Psoas muscle (tissue), 8 donors: ENCODE data around the gene RELN. TPM values are rescaled to one million over a fixed set of nuclear protein-coding genes. Genes with fewer than 3 reads are reported as not detected.

ENCODE experiments used
- ATAC-seq, 4 donors: fragments of 200-7000 bp; cut with Tn5 transposase; one replicate each; pipeline ENCODE4 v1.9.1; 2020; ENCODE audit warnings: moderate library complexity in 3 of 4, mild to moderate bottlenecking in 2 of 4
- DNase-seq, 2 donors: peaks; one replicate each; pipeline ENCODE4 v3.0.0-alpha.2; 2020
- H3K27ac ChIP-seq: fragments of 200-600 bp; one replicate; pipeline ENCODE4 v1.8.0; 2022
- H3K27me3 ChIP-seq, 3 donors: fragments of 200-600 bp in 1 of 3; one replicate each; pipeline versions ENCODE4 v1.6.1 to v1.8.0; 2013 to 2022; ENCODE audit warnings: low read length in 2 of 3, mild to moderate bottlenecking in 2 of 3, moderate library complexity in 1 of 3; ENCODE audit not compliant: insufficient read depth in 3 of 3
- H3K36me3 ChIP-seq, 2 donors: fragments of 200-600 bp in 1 of 2; one replicate each; pipeline versions ENCODE4 v1.6.1 to v1.8.0; 2013 to 2022; ENCODE audit warnings: low read depth in 1 of 2, mild to moderate bottlenecking in 1 of 2, moderate library complexity in 1 of 2; ENCODE audit not compliant: insufficient read depth in 1 of 2
- H3K4me1 ChIP-seq: fragments of 200-600 bp; one replicate; pipeline ENCODE4 v1.8.0; 2022
- H3K4me3 ChIP-seq: fragments of 200-600 bp; one replicate; pipeline ENCODE4 v1.8.0; 2022; ENCODE audit warnings: mild to moderate bottlenecking
- H3K9me3 ChIP-seq: fragments of 200-600 bp; one replicate; pipeline ENCODE4 v1.8.0; 2022
- CTCF ChIP-seq: fragments of 200-600 bp; IDR thresholded peaks from one replicate; pipeline ENCODE4 v1.8.0; 2022; ENCODE audit warnings: antibody characterized with exemption
- WGBS, 3 donors: extraction: QIAGEN DNeasy Blood & Tissue Kit; methylation state at CpG; one replicate each; pipeline versions ENCODE4 v1.1.6 to v1.1.7; 2013; 5-methylcytosine and 5-hydroxymethylcytosine counted together
- intact Hi-C, 2 donors: fragments of 100-400 bp; cut with DNase I; formaldehyde crosslinking; loops; one replicate each; pipeline versions ENCODE4 v1.11.0 to v1.14.2; 2022
- polyA plus RNA-seq, 3 donors: library from polyadenylated mRNA; stranded (reverse); fragments of 200-250 nt; gene quantifications; one replicate each; pipeline ENCODE4 v1.2.3, GENCODE V29; 2013
- total RNA-seq, 4 donors: library from RNA; stranded (reverse); fragmentation: NEBNext Ultra II Directional in 2 of 4; extraction: Animal tissue kit (Norgen Biotek cat#: 25700) in 2 of 4; gene quantifications; one replicate each; pipeline versions ENCODE4 v1.2.1 to v1.2.4, GENCODE V29; 2021 to 2023
- donor health status: healthy with polysubstance abuse.
- donor health status: DM: no; HTN: no; CAD: no; lungs with moderate emphysema.
- donor health status: Bipolar disorder and iron deficiency.
- donor health status: healthy.
- donor health status: DM: yes; HTN: yes; CAD: no.
- donor health status: DM: no; HTN: no; CAD: no.
- donor health status: DM: no; HTN: no; CAD: no.
- donor health status: DM: yes; HTN: yes; CAD: no.

RELN gene
- total and polyA plus RNA-seq, 7 donors: 0.10 to 0.44 (median 0.32) TPM

GRCh38 chr7:103710247-103710646 is 279.2 kb downstream of the RELN start:
- Histone ChIP-seq H3K4me1 (no peaks in the 10 kb centered on the region), H3K4me3 (no peak overlapping the region), H3K9me3 (no peaks in the 10 kb centered on the region), H3K27me3 (no peaks in the 10 kb centered on the region), H3K36me3 (no peaks in the 10 kb centered on the region), H3K27ac (no peak overlapping the region)
- TF ChIP-seq CTCF: no peak
- WGBS, 3 donors: 49 to 68% (median 55%) methylated on average over 2 of the region's 2 CpGs
- DNase-seq (no peak), ATAC-seq (no peak)
- intact Hi-C loops: no loop called here

- ATAC-seq (no peak), DNase-seq (no peak)
- no peak for TF ChIP-seq CTCF
- no peak overlapping the region for H3K4me3 ChIP-seq
- no peak overlapping the region for H3K27ac ChIP-seq
- H3K36me3 ChIP-seq: no peaks in the 10 kb centered on the region
- H3K4me1 ChIP-seq: no peaks in the 10 kb centered on the region
- intact Hi-C loops: no loop called here
- no peaks in the 10 kb centered on the region for H3K9me3 ChIP-seq
- WGBS, 3 donors: 33 to 39% (median 33%) methylated on average over 1 of the region's 1 CpG
- no peaks in the 10 kb centered on the region for H3K27me3 ChIP-seq
These were observed 282.7 kb downstream of the RELN start for GRCh38 chr7:103706805-103707204.

- H3K4me1 ChIP-seq: no peaks in the 10 kb centered on the region
- intact Hi-C loops: no loop called here
- H3K27ac ChIP-seq: no peak overlapping the region
- no peak for DNase-seq
- H3K36me3 ChIP-seq: no peaks in the 10 kb centered on the region
- H3K27me3 ChIP-seq: no peaks in the 10 kb centered on the region
- no peak for TF ChIP-seq CTCF
- WGBS, 3 donors: 61 to 82% (median 73%) methylated on average over 3 of the region's 3 CpGs
- H3K9me3 ChIP-seq: no peaks in the 10 kb centered on the region
- H3K4me3 ChIP-seq: no peak overlapping the region
- no peak for ATAC-seq
These were observed 283.9 kb downstream of the RELN start for GRCh38 chr7:103705542-103705941.

GRCh38 chr7:103704701-103705100 is 284.8 kb downstream of the RELN start:
- Histone ChIP-seq H3K27ac (no peak overlapping the region), H3K4me1 (no peaks in the 10 kb centered on the region), H3K27me3 (no peaks in the 10 kb centered on the region), H3K4me3 (no peak overlapping the region), H3K36me3 (no peaks in the 10 kb centered on the region), H3K9me3 (no peaks in the 10 kb centered on the region)
- TF ChIP-seq CTCF: no peak
- ATAC-seq (no peak), DNase-seq (no peak)
- intact Hi-C loops: no loop called here
- 25 to 35% (median 29%) methylated on average over 1 of the region's 1 CpG for WGBS, 3 donors

GRCh38 chr7:103702982-103703381 is 286.5 kb downstream of the RELN start:
- H3K36me3 ChIP-seq: no peaks in the 10 kb centered on the region
- no peaks in the 10 kb centered on the region for H3K9me3 ChIP-seq
- intact Hi-C loops: no loop called here
- H3K27me3 ChIP-seq: no peaks in the 10 kb centered on the region
- no peak for DNase-seq
- H3K4me3 ChIP-seq: no peak overlapping the region
- no peak for TF ChIP-seq CTCF
- no peaks in the 10 kb centered on the region for H3K4me1 ChIP-seq
- 58 to 60% (median 58%) methylated on average over 3 of the region's 3 CpGs for WGBS, 3 donors
- no peak overlapping the region for H3K27ac ChIP-seq
- ATAC-seq: no peak
